ENCODE data around the gene SLIT3.

The SLIT3 gene

DNA sequence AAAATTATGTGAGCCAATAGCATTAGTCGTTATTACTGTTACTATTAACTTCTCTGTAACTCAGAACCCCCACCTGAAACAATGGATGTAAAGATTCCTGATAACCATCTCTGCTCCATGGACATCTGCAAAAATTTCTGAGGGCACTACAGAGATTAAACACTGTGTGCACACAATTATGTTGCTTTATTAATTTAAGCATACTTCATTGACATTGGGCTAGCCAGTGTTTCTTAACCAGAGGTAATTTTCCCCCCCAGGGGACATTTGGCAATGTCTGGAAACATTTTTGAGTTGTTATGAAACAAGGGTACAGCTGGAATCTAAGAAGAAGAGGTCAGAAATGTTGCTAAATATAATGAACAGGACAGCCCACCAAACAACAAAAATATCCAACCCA, 19.3 kb downstream of the SLIT3 start:
- H3K4me1 ChIP-seq (ENCODE audit: control insufficient read depth, low read depth, low read length) = peaks cover 12% of the 10 kb centered on the region
- no peaks in the 10 kb centered on the region for H3K9me3 ChIP-seq (ENCODE audit: control insufficient read depth, low read depth, low read length)
- H3K9ac ChIP-seq (ENCODE audit: low read length) = no peak overlapping the region
- H3K36me3 ChIP-seq (ENCODE audit: control insufficient read depth, low read depth, low read length) = no peaks in the 10 kb centered on the region
- H3K4me3 ChIP-seq (ENCODE audit: low read length) = no peak overlapping the region
- no peaks in the 10 kb centered on the region for H3K27me3 ChIP-seq (ENCODE audit: control insufficient read depth, insufficient read depth, low read length)
- no peak overlapping the region for H3K27ac ChIP-seq (ENCODE audit: low read length)

DNA sequence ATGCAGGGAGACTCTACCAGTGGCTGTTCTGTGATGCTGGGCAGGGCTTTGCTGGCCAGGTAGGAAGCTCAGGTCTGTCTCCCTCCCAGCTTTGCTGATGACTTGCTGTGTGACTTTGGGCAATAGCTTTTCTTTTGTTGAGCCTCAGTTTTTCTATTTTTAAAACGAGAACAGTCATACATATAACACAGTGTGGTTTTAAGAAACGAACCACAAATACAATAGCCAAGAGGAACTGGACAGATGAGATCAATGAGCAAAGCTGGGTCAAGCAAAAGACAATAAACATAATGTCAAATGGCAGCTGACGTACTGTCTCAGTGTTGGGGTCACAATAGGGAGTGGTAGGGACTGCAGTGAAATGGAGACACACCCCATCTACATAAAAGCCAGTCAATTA, 20.2 kb downstream of the SLIT3 start:
- Histone ChIP-seq H3K36me3 (ENCODE audit: control insufficient read depth, low read depth, low read length) (no peaks in the 10 kb centered on the region), H3K27me3 (ENCODE audit: control insufficient read depth, insufficient read depth, low read length) (no peaks in the 10 kb centered on the region), H3K9ac (ENCODE audit: low read length) (no peak overlapping the region), H3K9me3 (ENCODE audit: control insufficient read depth, low read depth, low read length) (no peaks in the 10 kb centered on the region), H3K4me3 (ENCODE audit: low read length) (no peak overlapping the region), H3K27ac (ENCODE audit: low read length) (no peak overlapping the region), H3K4me1 (ENCODE audit: control insufficient read depth, low read depth, low read length) (peaks cover 12% of the 10 kb centered on the region)

DNA sequence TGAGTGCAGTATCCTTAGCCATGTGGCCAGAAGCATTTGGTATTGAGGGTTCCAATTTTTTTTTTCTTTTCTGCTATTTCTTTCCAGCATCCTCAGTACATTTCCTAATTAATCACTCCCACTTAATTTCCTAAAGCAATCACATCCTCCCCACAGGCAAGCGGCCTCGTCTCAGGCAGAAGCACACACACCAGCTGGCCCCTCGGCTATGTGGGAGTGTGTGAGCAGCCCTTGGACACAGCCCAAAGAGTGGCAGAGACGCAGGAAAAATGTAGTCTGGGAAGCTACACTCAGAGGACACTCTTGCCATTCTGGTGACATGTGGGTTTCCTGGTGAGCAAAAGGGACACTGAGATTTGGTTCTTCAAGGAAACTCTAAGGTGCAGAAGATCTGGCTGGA, 20.7 kb downstream of the SLIT3 start:
- H3K9ac ChIP-seq (ENCODE audit: low read length) = no peak overlapping the region
- no peak overlapping the region for H3K27ac ChIP-seq (ENCODE audit: low read length)
- no peaks in the 10 kb centered on the region for H3K27me3 ChIP-seq (ENCODE audit: control insufficient read depth, insufficient read depth, low read length)
- no peak overlapping the region for H3K4me3 ChIP-seq (ENCODE audit: low read length)
- H3K4me1 ChIP-seq (ENCODE audit: control insufficient read depth, low read depth, low read length) = peaks cover 12% of the 10 kb centered on the region
- no peaks in the 10 kb centered on the region for H3K36me3 ChIP-seq (ENCODE audit: control insufficient read depth, low read depth, low read length)
- H3K9me3 ChIP-seq (ENCODE audit: control insufficient read depth, low read depth, low read length) = no peaks in the 10 kb centered on the region

DNA sequence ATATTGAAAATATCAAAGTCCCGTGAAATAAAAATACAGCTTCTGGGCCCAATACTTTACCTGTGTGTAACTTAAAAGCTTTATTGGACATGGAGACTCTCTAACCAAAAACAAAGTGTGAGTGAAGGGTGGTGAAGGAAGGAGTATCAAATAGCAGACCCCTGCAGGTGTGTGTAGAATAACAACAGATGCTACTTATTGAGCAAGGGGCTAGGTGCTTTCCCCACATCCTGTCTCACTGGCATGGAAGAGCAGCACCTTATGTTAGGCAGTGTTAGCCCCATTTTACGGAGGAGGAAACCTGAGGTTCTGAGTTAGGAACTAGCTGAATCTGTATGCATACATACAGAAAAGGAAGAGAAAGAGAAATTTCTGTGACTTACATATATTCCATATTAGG, 21.8 kb downstream of the SLIT3 start:
- Histone ChIP-seq H3K4me3 (ENCODE audit: low read length) (no peak overlapping the region), H3K9ac (ENCODE audit: low read length) (no peak overlapping the region), H3K27ac (ENCODE audit: low read length) (no peak overlapping the region), H3K9me3 (ENCODE audit: control insufficient read depth, low read depth, low read length) (no peaks in the 10 kb centered on the region), H3K36me3 (ENCODE audit: control insufficient read depth, low read depth, low read length) (no peaks in the 10 kb centered on the region), H3K4me1 (ENCODE audit: control insufficient read depth, low read depth, low read length) (peaks cover 12% of the 10 kb centered on the region), H3K27me3 (ENCODE audit: control insufficient read depth, insufficient read depth, low read length) (no peaks in the 10 kb centered on the region)

DNA sequence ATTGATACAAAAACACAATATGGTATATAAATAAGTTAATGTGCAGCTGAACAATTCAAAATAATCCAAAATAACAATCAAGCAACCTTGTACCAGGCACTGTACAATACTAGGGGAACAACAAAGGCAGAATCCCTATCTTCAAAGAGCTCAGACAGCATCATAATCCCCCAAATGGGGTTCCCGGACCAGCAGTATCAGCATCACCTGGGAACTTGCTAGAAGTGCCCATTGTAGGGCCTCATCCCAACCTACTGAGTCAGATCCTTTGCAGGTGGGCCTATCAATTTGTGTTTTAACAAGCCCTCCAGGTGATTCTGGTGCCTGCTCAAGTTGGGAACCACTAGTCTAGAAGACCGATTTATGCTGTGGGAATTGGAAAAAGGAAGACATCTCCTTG, 27.1 kb downstream of the SLIT3 start:
- Histone ChIP-seq H3K4me1 (ENCODE audit: control insufficient read depth, low read depth, low read length) (peaks cover 4% of the 10 kb centered on the region), H3K27me3 (ENCODE audit: control insufficient read depth, insufficient read depth, low read length) (no peaks in the 10 kb centered on the region), H3K36me3 (ENCODE audit: control insufficient read depth, low read depth, low read length) (no peaks in the 10 kb centered on the region), H3K4me3 (ENCODE audit: low read length) (no peak overlapping the region), H3K9ac (ENCODE audit: low read length) (no peak overlapping the region), H3K9me3 (ENCODE audit: control insufficient read depth, low read depth, low read length) (no peaks in the 10 kb centered on the region), H3K27ac (ENCODE audit: low read length) (no peak overlapping the region)

DNA sequence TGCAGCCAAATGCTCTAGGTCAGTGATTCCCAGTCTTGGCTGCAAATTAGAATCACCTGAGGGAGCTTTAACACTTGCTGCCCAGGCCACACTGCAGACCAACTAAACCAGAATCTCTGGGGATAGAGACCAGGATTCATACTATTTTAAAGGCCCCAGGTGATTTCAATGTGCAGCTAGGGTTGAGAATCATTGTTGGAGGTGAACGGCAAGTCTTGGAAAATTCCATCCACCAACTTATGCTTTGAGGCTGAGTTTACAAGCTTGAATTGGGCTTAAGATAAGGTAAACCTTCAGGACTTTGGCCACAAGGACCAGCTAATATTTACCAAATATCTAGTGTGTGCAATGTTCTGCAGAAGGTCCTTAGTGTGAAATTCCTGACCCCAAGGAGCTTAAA, 27.5 kb downstream of the SLIT3 start:
- Histone ChIP-seq H3K4me3 (ENCODE audit: low read length) (no peak overlapping the region), H3K27me3 (ENCODE audit: control insufficient read depth, insufficient read depth, low read length) (no peaks in the 10 kb centered on the region), H3K36me3 (ENCODE audit: control insufficient read depth, low read depth, low read length) (no peaks in the 10 kb centered on the region), H3K27ac (ENCODE audit: low read length) (no peak overlapping the region), H3K9me3 (ENCODE audit: control insufficient read depth, low read depth, low read length) (no peaks in the 10 kb centered on the region), H3K9ac (ENCODE audit: low read length) (no peak overlapping the region), H3K4me1 (ENCODE audit: control insufficient read depth, low read depth, low read length) (no peaks in the 10 kb centered on the region)

DNA sequence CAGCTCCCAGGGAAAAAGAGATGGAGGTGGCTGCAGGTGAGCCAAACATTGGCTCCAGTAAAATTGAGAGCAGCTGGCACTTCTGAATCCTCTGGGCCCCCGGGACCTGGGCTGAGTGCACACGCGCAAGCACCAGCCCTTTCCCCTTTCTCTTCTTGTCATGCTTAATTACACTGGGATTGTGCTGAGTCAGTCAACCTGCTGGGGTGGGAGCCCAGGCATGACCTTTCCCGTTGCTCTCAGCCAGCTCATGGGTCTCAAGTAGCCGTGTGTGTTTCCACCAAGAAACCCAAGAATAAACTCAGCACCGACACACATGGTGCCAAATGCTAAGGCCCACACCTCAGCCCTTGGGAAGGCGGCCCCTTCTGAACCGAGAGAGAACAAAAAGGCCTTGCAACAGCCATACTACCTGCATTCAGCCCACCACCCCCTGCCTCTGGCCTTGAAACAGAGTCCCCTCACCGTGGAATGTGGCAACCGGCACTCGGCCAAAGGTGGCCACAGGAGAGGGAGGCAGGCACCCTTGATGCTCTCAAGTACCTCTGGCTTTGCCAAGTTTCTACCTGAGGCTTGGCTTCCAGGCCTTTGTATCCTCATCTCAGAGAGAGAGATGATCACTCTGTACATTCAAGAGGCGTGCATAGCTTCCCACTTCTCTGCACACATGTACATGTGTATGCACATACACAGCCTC, 28.1 kb downstream of the SLIT3 start:
- no peaks in the 10 kb centered on the region for H3K9me3 ChIP-seq (ENCODE audit: control insufficient read depth, low read depth, low read length)
- no peak overlapping the region for H3K4me3 ChIP-seq (ENCODE audit: low read length)
- H3K27ac ChIP-seq (ENCODE audit: low read length) = no peak overlapping the region
- no peak overlapping the region for H3K9ac ChIP-seq (ENCODE audit: low read length)
- H3K36me3 ChIP-seq (ENCODE audit: control insufficient read depth, low read depth, low read length) = no peaks in the 10 kb centered on the region
- H3K4me1 ChIP-seq (ENCODE audit: control insufficient read depth, low read depth, low read length) = no peaks in the 10 kb centered on the region
- H3K27me3 ChIP-seq (ENCODE audit: control insufficient read depth, insufficient read depth, low read length) = no peaks in the 10 kb centered on the region

DNA sequence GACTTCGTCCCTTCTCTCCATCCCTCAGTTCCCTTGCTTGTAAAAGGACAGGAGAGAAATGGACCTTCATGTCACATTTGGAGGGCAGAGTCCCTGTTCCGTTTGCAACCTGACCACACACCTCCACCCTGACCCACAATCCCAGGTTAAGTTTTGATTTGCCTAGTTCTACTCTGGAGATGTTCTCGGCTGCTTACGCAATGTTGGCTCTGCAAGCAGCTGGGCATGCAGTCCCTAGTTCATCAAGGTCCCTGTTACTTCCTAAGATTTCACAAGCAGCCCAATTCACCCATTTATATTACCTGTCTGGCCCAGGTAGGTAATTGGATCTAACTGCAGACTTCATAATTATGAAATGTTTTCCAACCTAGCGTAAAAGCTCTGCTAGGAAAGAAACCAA, 28.8 kb downstream of the SLIT3 start:
- Histone ChIP-seq H3K9me3 (ENCODE audit: control insufficient read depth, low read depth, low read length) (no peaks in the 10 kb centered on the region), H3K27ac (ENCODE audit: low read length) (no peak overlapping the region), H3K4me1 (ENCODE audit: control insufficient read depth, low read depth, low read length) (no peaks in the 10 kb centered on the region), H3K27me3 (ENCODE audit: control insufficient read depth, insufficient read depth, low read length) (no peaks in the 10 kb centered on the region), H3K36me3 (ENCODE audit: control insufficient read depth, low read depth, low read length) (no peaks in the 10 kb centered on the region), H3K4me3 (ENCODE audit: low read length) (no peak overlapping the region), H3K9ac (ENCODE audit: low read length) (no peak overlapping the region)

DNA sequence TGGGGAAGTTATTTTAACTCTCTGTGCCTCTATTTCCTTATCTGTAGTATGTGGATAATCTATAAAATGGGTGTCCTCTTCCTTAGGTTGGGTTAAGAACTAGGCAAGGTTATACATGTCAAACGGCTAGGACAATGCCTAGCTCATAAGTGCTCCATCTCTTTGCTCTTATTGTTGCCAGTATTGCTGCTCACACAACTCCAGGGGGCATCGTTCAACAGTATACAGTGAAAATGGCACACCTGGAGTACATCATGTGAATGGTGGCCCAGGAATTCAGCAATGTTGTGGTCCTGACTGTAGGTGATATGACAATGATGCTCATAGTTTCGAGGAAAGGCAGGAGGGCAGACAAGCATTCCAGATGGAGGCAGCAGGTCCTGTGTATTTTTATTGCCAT, 30.1 kb downstream of the SLIT3 start:
- H3K36me3 ChIP-seq (ENCODE audit: control insufficient read depth, low read depth, low read length) = no peaks in the 10 kb centered on the region
- no peaks in the 10 kb centered on the region for H3K27me3 ChIP-seq (ENCODE audit: control insufficient read depth, insufficient read depth, low read length)
- no peak overlapping the region for H3K27ac ChIP-seq (ENCODE audit: low read length)
- no peaks in the 10 kb centered on the region for H3K4me1 ChIP-seq (ENCODE audit: control insufficient read depth, low read depth, low read length)
- no peak overlapping the region for H3K4me3 ChIP-seq (ENCODE audit: low read length)
- no peak overlapping the region for H3K9ac ChIP-seq (ENCODE audit: low read length)
- H3K9me3 ChIP-seq (ENCODE audit: control insufficient read depth, low read depth, low read length) = no peaks in the 10 kb centered on the region

DNA sequence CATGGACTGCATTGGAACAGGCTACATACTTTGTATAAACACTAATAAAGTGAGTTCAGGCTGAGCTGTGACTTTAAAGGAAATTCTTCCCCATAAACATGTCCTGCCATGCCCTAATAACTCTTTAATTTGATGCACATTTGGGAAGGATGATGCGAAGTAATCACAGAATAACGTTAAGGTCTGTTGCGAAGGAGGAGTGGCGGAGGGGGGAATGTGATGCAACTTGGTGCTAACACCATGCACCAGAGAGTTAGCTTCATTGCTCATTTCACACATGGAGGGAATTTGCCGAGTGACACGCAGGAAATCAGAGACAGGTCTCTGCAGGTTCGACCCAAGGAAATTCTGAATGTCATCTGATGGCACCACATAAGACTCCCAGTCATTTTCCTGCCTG, 32.9 kb downstream of the SLIT3 start:
- Histone ChIP-seq H3K27ac (ENCODE audit: low read length) (no peak overlapping the region), H3K9me3 (ENCODE audit: control insufficient read depth, low read depth, low read length) (no peaks in the 10 kb centered on the region), H3K4me1 (ENCODE audit: control insufficient read depth, low read depth, low read length) (no peaks in the 10 kb centered on the region), H3K36me3 (ENCODE audit: control insufficient read depth, low read depth, low read length) (no peaks in the 10 kb centered on the region), H3K27me3 (ENCODE audit: control insufficient read depth, insufficient read depth, low read length) (no peaks in the 10 kb centered on the region), H3K9ac (ENCODE audit: low read length) (no peak overlapping the region), H3K4me3 (ENCODE audit: low read length) (no peak overlapping the region)

DNA sequence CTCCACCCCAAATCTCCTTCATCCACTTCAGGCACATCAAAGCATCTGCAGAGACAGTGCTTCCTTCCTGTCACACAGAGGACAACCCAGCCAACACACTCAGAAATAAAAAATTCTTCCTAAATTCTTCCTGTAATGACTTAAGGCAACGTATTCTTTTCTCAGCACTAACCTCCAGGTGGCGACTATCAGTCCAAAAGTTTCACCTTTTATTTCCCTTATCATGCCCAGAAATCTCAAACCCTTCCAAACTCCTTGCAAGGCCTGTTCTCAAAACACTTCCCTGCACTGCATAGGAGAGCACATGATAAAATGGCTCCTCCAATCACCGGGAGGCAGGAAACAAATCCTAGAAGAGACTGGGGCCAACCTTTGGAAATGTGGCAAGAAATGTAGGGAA, 35.1 kb downstream of the SLIT3 start:
- H3K36me3 ChIP-seq (ENCODE audit: control insufficient read depth, low read depth, low read length) = no peaks in the 10 kb centered on the region
- no peak overlapping the region for H3K9ac ChIP-seq (ENCODE audit: low read length)
- no peak overlapping the region for H3K4me3 ChIP-seq (ENCODE audit: low read length)
- no peaks in the 10 kb centered on the region for H3K4me1 ChIP-seq (ENCODE audit: control insufficient read depth, low read depth, low read length)
- no peak overlapping the region for H3K27ac ChIP-seq (ENCODE audit: low read length)
- H3K27me3 ChIP-seq (ENCODE audit: control insufficient read depth, insufficient read depth, low read length) = no peaks in the 10 kb centered on the region
- no peaks in the 10 kb centered on the region for H3K9me3 ChIP-seq (ENCODE audit: control insufficient read depth, low read depth, low read length)

DNA sequence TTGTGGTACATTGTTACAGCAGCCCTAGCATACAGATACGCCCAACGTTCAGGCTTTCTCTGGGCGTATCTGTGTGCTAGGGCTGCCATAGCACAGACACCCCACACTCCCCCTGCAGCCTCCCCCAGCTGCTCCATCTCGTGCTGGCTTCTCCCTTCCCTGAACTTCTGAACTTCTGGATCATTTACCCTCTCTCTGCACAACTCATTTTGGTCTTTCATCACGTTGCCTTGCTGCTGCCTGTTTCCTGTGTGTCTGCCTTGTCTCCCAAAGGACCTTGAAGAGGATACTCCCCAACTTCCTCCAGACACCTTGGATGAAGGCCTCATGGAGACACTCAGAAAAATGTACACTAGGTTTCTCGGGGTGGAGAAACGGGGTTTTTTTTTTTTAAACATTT, 37.3 kb downstream of the SLIT3 start:
- Histone ChIP-seq H3K4me3 (ENCODE audit: low read length) (no peak overlapping the region), H3K27ac (ENCODE audit: low read length) (no peak overlapping the region), H3K9me3 (ENCODE audit: control insufficient read depth, low read depth, low read length) (no peaks in the 10 kb centered on the region), H3K9ac (ENCODE audit: low read length) (no peak overlapping the region), H3K36me3 (ENCODE audit: control insufficient read depth, low read depth, low read length) (no peaks in the 10 kb centered on the region), H3K4me1 (ENCODE audit: control insufficient read depth, low read depth, low read length) (no peaks in the 10 kb centered on the region), H3K27me3 (ENCODE audit: control insufficient read depth, insufficient read depth, low read length) (no peaks in the 10 kb centered on the region)
